ENCODE data around the gene LAMB4. TPM values are rescaled to one million over a fixed set of nuclear protein-coding genes. Genes with fewer than 3 reads are reported as not detected.

Gene LAMB4
- polyA plus RNA-seq, 2 of the 4 experiments (the other 2 are of a cell fraction) = 0.13 to 0.19 TPM

DNA sequence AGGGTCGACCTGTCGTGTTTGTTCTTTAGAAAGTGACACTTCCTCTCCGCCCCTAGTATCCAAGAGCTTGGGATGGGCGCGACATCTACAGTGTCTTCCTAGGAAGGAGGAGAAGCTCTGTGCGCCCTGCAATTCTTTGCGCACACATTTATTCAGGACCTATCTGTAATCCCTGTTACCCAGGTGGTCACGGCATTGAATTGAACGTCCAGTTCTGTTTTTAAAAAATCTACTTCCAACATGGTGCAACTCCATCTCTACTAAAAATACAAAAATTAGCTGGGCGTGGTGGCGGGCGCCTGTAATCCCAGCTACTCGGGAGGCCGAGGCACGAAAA is 126.6 kb downstream of the LAMB4 start:
- peak; percentile 0 to 2; a peak in 3 of 6 replicates for ATAC-seq

DNA sequence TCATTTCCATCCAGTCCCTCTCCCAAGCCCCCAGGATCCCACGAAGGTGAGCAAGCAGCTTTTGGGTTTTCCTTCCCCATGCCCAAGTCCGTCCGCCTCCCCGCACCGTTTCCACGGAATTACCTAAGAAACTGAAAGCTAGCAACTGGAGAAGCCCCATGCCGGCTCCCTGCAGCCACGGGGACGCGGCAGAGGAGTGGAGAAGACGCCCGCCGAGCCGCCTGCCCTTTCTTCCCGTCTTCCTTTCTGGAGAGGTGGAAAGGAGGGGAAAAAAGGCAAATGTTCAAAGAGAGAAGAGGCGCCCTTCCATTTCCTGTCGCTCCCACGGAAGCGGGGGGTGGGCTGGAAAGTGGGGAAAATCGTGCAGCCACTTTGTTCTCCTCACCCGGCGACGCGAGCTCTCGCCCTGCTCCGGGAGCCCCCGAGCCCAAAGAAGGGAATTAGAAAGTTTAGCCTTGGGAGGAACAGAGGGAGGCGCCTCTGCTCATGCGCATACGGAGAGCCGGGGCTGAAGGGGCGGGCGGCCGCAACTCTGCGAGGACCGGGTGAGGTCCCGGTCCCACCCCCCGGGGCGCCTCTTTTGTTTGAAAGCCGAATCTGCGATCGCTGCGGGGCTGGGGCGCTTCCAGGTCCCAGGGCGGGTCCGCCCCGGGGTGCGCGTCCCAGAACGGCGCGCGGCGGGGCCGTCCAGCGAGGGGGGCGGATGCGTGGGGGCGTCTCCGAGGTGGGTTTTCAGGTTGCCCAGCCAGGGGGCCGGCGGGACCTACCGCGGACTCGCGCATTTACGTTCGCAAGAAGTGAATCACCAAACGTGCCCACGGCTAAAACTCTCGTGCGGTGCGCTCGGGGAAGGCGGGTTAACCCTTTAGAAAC is 127.2 kb downstream of the LAMB4 start, which contains the start of gene LAMB1:
LAMB1 (minus strand) TSS at position 436 of the 873 bp plus-strand sequence; CDS start at position 160, 276 bp downstream.
- ChIA-PET POLR2A (interaction anchor here (0.7 to 4.2 kb wide), 5 partner anchors 9 to 260 kb away, joined by 3 to 29 read pairs (median 5); no protein-coding TSS in a partner anchor), CTCF (interaction anchor here (0.9 to 5.6 kb wide), 10 partner anchors 11 to 494 kb away, joined by 3 to 46 read pairs (median 8); no protein-coding TSS in a partner anchor)
- ATAC-seq (peak; percentile 64 to 77), FAIRE-seq (no peak), DNase-seq (ENCODE audit: low read depth in 1 of 2, low spot score in 1 of 2) (peak; percentile 75 to 78)
- 3% methylated on average over 46 of the region's 75 CpGs for WGBS (ENCODE audit: missing lambda C conversion rate)
- peak within 1 kb of the TSS; percentile 60 for H3K4me3 ChIP-seq
- H3K27ac ChIP-seq = peak within 1 kb of the TSS; percentile 86 to 94
- peak within 1 kb of the TSS; percentile 93 for H3K4me2 ChIP-seq
- H3K9me3 ChIP-seq = no peaks in the 10 kb centered on the region
- peaks cover 67% of the 10 kb centered on the region for H3K4me1 ChIP-seq
- TF ChIP-seq RFX5 (IDR thresholded peaks at IDR 0.05) (no peak), RNF2 (IDR thresholded peaks at IDR 0.05; ENCODE audit: borderline replicate concordance, low read depth) (0 out of 2 replicates have a peak, but pooled peaks have one; percentile 46), EHMT2 (IDR thresholded peaks at IDR 0.05; ENCODE audit: low read depth) (no peak), PHF8 (IDR thresholded peaks at IDR 0.05; ENCODE audit: borderline replicate concordance, low read depth) (peak; percentile 27; the same call in 1 of the 2 replicates), ESRRA (IDR thresholded peaks at IDR 0.05; ENCODE audit: borderline replicate concordance, low read length) (no peak), SMC3 (IDR thresholded peaks at IDR 0.05) (no peak), BHLHE40 (IDR thresholded peaks at IDR 0.05; ENCODE audit: low read depth, low read length) (peak; percentile 66), NR3C1 (IDR thresholded peaks at IDR 0.05) (no peak), HEYL (CRISPR knock-in tag; IDR thresholded peaks at IDR 0.05) (no peak), TFCP2L1 (CRISPR knock-in tag; IDR thresholded peaks at IDR 0.05) (no peak), GATA3 (IDR thresholded peaks at IDR 0.05; ENCODE audit: borderline replicate concordance) (peak; percentile 24; the same call in 1 of the 2 replicates), RAD21 (conservative IDR thresholded peaks at IDR 0.05 in 1 of 2, IDR thresholded peaks at IDR 0.05 in 1 of 2) (peak in 1 of 2 experiments; percentile 28; a peak in 2 of 5 replicates), HOXB13 (CRISPR knock-in tag; IDR thresholded peaks at IDR 0.05; ENCODE audit: low read depth) (no peak), ZSCAN20 (CRISPR knock-in tag; IDR thresholded peaks at IDR 0.05) (no peak), ZFP36 (IDR thresholded peaks at IDR 0.05; ENCODE audit: borderline replicate concordance, partially characterized antibody) (no peak), HDAC2 (IDR thresholded peaks at IDR 0.05) (no peak; the same call in 1 of the 2 replicates), JUNB (IDR thresholded peaks at IDR 0.05) (no peak), NPAS2 (CRISPR knock-in tag; IDR thresholded peaks at IDR 0.05; ENCODE audit: borderline replicate concordance) (no peak), JUN (IDR thresholded peaks at IDR 0.05) (peak in 1 of 2 experiments; percentile 58; a peak in 4 of 5 replicates), MAZ (IDR thresholded peaks at IDR 0.05; ENCODE audit: borderline replicate concordance, low read depth, low read length) (no peak), TP53 (CRISPR knock-in tag; IDR thresholded peaks at IDR 0.05) (no peak), FOSL2 (IDR thresholded peaks at IDR 0.05) (no peak), FOSL2 (CRISPR knock-in tag; IDR thresholded peaks at IDR 0.05) (peak; percentile 64), POLR2A (IDR thresholded peaks at IDR 0.05; ENCODE audit: low read length) (peak; percentile 69), FOSB (CRISPR knock-in tag; IDR thresholded peaks at IDR 0.05) (no peak)
- TF ChIP-seq, protein P1, sequence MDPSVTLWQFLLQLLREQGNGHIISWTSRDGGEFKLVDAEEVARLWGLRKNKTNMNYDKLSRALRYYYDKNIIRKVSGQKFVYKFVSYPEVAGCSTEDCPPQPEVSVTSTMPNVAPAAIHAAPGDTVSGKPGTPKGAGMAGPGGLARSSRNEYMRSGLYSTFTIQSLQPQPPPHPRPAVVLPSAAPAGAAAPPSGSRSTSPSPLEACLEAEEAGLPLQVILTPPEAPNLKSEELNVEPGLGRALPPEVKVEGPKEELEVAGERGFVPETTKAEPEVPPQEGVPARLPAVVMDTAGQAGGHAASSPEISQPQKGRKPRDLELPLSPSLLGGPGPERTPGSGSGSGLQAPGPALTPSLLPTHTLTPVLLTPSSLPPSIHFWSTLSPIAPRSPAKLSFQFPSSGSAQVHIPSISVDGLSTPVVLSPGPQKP (IDR thresholded peaks at IDR 0.05; ENCODE audit: low read depth, low read length) = no peak
- TF ChIP-seq, protein P2, sequence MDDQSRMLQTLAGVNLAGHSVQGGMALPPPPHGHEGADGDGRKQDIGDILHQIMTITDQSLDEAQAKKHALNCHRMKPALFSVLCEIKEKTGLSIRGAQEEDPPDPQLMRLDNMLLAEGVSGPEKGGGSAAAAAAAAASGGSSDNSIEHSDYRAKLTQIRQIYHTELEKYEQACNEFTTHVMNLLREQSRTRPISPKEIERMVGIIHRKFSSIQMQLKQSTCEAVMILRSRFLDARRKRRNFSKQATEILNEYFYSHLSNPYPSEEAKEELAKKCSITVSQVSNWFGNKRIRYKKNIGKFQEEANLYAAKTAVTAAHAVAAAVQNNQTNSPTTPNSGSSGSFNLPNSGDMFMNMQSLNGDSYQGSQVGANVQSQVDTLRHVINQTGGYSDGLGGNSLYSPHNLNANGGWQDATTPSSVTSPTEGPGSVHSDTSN (IDR thresholded peaks at IDR 0.05) = no peak
- TF ChIP-seq, protein P3, sequence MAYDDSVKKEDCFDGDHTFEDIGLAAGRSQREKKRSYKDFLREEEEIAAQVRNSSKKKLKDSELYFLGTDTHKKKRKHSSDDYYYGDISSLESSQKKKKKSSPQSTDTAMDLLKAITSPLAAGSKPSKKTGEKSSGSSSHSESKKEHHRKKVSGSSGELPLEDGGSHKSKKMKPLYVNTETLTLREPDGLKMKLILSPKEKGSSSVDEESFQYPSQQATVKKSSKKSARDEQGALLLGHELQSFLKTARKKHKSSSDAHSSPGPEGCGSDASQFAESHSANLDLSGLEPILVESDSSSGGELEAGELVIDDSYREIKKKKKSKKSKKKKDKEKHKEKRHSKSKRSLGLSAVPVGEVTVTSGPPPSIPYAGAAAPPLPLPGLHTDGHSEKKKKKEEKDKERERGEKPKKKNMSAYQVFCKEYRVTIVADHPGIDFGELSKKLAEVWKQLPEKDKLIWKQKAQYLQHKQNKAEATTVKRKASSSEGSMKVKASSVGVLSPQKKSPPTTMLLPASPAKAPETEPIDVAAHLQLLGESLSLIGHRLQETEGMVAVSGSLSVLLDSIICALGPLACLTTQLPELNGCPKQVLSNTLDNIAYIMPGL (CRISPR knock-in tag; IDR thresholded peaks at IDR 0.05; ENCODE audit: borderline replicate concordance) = no peak
- TF ChIP-seq, protein P4, sequence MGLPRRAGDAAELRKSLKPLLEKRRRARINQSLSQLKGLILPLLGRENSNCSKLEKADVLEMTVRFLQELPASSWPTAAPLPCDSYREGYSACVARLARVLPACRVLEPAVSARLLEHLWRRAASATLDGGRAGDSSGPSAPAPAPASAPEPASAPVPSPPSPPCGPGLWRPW (IDR thresholded peaks at IDR 0.05) = no peak
- TF ChIP-seq, protein P5, sequence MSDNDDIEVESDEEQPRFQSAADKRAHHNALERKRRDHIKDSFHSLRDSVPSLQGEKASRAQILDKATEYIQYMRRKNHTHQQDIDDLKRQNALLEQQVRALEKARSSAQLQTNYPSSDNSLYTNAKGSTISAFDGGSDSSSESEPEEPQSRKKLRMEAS (IDR thresholded peaks at IDR 0.05) = no peak; the same call in none of the 2 replicates

More for the DNA sequence above, 126.6 kb downstream of the LAMB4 start:
- Histone ChIP-seq H3K9me3 (no peaks in the 10 kb centered on the region), H3K4me2 (peak overlapping the region; percentile 93), H3K27ac (peak overlapping the region; percentile 86 to 94), H3K4me3 (peak overlapping the region; percentile 60), H3K4me1 (peaks cover 65% of the 10 kb centered on the region)
- CTCF ChIA-PET = interaction anchor here (0.5 to 3.9 kb wide), 3 partner anchors 13 to 118 kb away, joined by 3 to 43 read pairs (median 14); no protein-coding TSS in a partner anchor
- TF ChIP-seq RAD21 (conservative IDR thresholded peaks at IDR 0.05 in 1 of 2, IDR thresholded peaks at IDR 0.05 in 1 of 2) (0 out of 5 replicates have a peak, but pooled peaks of 1 of the 2 experiments have one; percentile 8), EHMT2 (IDR thresholded peaks at IDR 0.05; ENCODE audit: low read depth) (no peak), CHD4 (IDR thresholded peaks at IDR 0.05; ENCODE audit: borderline replicate concordance) (no peak)
- WGBS (ENCODE audit: missing lambda C conversion rate) = 53% methylated on average over 15 of the region's 15 CpGs
- POLR2A ChIA-PET = interaction anchor here (0.6 to 4.2 kb wide), 4 partner anchors 9 to 26 kb away, joined by 3 to 29 read pairs (median 4); no protein-coding TSS in a partner anchor
- FAIRE-seq = no peak
- DNase-seq (ENCODE audit: low read depth in 1 of 2, low spot score in 1 of 2) = no peak

Data from A549 (cell line).